Measurements from ENCODE around the gene GGNBP2.
A peak's percentile ranks its signal among the peaks of the same experiment; 100 is the strongest.
"Not testable (repeated sequence)": the region's sequence is repeated elsewhere in the genome, so short reads cannot be mapped to it uniquely, and the experiment has no call there.

The GGNBP2 gene

DNA sequence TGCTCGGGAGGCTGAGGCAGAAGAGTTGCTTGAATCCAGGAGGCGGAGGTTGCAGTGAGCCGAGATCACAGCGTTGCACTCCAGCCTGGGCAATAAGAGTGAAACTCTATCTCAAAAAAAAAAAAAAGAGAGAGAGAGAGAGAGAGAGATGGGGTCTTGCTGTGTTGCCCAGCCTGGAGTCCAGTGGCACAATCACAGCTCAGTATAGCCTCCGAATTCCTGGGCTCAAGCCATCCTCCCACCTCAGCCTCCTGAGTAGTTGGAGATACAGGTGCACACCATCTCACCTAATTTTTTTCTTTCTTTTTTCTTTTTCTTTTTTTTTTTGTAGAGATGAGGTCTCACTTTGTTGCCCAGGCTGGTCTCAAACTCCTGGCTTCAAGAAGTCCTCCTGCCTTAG, 60.3 kb downstream of the GGNBP2 start:
- DNase-seq: not testable (repeated sequence)

DNA sequence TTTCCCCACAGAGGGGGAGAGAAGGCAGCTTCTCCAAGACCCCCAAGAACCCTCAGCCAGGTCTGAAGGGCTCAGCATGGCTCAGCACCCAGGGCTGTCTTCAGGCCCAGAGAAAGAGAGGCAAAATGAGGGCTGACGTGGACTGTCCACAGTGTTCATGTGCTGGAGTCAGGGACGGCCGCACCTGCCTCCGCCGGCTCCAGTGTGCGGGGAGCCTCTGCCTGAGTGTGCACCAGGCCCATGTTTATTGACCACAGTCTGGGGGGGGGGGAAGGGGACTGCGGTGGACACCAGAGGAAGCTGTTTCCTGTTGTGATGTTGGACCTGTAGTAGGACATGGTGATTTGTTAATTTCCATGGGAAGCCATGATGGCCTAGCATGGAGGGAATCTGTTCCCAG, 63.6 kb downstream of the GGNBP2 start:
- no peak for DNase-seq

GRCh38 chr17:36608794-36609497, 64.2 kb downstream of the GGNBP2 start:
- no peak for DNase-seq

GRCh38 chr17:36609498-36609862, 64.8 kb downstream of the GGNBP2 start:
- DNase-seq: no peak

DNA sequence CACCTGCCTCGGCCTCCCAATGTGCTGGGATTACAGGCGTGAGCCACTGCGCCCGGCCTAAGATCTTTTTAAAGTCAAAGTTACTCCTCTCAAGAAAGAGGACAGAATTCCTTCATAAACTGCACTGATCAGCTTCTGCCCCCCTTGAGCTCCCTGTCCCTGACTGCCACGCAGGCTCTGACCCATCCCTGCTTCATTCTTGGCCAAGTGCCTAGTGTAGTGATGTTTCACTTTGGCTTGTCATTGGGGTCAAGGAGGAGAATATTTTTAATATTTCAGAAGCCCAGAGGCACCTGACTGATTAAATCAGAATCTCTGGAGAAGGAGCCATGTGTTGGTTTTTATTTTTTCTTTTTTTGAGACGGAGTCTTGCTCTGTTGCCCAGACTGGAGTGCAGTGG, 65.8 kb downstream of the GGNBP2 start:
- no peak for DNase-seq

DNA sequence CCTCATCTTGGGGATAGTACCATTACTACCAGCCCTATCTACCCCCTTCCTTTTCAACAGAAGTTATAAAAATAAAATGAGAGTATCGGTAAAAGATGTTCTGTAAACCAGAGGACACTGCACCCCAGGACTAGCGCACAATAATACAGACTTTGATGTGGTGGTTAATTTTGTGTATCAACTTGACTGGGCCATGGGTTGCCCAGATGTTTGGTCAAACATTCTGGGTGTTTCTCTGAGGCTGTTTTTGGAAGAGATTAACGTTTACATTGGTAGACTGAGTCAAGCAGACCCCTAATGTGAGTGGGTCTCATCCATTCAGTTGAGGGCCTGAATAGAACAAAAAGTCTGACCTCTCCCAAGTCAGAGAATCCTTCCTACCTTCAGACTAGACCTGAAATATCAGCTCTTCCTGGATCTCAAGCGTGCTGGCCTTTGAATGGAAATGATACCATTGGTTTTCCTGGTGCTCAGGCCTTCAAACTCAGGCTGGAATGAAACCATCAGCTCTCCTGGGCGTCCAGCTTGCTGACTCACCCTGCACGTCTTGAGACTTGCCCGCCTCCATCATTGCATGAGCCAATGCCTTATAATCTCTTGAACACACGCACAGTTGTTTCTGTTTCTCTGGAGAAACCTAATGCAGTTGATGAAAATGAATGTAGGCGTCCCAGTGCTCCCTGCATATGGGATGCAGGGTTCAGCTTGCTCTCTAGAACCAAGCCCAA, 66.8 kb downstream of the GGNBP2 start:
- DNase-seq: no peak

- no peak for DNase-seq
These were observed 67.6 kb downstream of the GGNBP2 start for GRCh38 chr17:36612323-36612722.

- no peak for DNase-seq
These were observed 68.4 kb downstream of the GGNBP2 start for GRCh38 chr17:36613155-36613554.

GRCh38 chr17:36614081-36614480, 69.4 kb downstream of the GGNBP2 start:
- no peak for DNase-seq

- no peak for DNase-seq
These were observed 70.2 kb downstream of the GGNBP2 start for GRCh38 chr17:36614933-36615332.

DNA sequence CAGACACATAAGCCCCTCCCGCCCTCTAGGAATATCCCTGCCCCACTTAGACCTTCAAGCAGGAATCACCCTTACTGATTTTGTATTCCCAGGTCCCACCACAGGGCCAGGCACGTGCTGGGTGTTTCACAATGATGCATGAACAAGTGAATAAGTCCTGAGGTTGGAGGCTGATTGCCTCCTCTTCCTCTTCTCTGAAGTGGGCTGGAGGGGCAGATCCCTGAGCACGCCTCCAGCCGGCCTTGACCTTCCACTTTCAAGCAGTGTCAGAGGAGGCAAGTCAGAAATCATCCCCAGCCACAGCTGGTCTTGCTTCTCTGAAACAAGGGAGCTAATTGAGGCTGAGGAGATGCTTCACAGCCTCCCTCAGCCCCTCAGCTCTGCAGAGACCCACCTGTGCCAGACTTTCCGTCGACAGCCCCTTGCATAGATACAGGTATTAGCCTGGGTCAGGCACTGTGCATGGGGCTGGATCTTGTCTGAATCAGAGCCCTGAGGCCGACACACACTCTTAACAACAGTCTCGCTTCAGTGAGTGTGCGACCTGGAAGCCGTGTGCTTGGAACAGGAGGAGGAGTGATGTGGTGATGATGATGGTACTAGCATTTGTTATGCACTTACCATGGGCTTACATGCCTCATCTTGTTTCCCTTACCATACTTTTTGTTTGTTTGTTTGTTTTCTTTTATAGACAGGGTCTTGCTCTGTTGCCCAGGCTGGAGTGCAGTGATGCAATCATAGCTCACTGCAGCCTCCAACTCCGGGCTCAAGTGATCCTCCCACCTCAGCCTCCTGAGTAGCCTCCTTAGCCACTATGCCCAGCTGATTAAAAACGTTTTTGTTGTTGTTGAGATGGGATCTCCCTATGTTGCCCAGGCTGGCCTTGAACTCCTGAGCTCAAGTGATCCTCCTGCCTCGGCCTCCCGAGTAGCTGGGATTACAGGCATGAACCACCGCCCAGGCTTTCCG, 71.6 kb downstream of the GGNBP2 start:
- DNase-seq: no peak

DNA sequence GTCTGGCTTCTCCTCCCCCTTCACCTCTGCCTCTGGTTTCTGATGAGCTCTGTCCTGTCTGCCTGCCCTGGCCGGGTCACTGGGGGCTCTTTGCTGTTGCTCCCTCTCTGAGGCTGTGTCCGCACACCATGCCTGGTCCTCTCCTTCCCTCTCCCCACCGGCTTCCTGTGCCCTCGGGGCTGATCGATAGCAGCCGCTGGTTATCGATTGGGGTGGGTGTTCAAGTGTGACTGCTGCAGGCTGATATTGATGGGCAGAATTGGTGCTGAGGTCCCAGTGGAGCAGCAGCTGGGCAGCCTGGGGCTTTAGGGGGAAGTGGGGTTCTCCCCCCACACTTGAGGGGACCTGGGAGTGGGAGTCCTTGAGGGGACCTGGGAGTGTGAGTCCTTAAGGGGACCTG, 73.1 kb downstream of the GGNBP2 start:
- no peak for DNase-seq

GRCh38 chr17:36623281-36623680, 78.6 kb downstream of the GGNBP2 start:
- DNase-seq: no peak

- no peak for DNase-seq
These were observed 80.5 kb downstream of the GGNBP2 start for GRCh38 chr17:36625188-36625587.

GRCh38 chr17:36627101-36627500, 82.4 kb downstream of the GGNBP2 start:
- DNase-seq: no peak

DNA sequence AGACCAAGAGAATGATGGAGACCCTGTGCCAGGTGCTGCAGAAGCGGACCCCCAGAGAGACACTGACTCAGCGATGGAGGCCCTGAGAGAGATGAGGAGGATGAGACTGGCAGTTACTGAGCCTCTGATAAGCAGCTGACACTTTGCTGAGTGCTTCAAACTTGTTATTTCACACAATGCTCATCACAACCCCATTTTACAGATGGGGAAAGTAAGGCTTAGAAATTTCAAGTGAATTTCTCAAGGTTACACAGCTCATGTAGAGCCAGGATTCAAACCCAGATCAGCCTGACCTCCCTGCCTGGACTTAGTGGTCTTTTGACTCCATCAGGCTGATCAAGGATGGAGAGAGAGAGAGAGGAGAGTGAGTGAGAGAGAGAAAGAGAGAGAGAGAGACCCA, 83.9 kb downstream of the GGNBP2 start:
- no peak for DNase-seq

DNA sequence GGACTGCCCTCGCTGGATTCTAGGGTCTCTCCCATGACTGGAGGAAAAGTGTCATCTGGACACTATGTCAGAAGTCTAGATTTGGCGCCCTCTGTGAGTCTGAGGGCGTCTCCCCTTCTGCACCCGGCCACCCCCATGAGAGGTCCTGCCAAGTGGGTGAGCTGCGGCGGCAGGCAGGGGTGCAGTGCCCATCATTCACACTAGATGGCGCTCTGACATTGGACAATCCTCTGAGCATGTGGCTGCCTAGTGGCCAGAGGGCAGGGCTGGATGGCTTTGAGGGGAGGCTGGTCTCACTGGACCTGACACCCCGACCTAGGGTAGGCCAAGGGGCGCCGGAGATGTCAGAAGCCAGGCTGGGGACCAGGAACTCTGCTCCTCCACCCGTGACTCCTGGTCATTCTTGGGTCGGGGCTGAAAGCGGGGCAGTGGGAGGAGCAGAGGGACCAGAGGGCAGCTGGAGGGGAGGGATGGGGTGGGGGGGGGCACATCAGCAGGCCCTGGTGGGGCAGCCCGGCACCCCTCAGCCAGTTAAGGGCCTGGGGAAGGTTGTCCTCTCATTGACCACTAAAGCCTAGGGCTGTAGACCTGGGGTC, 84.6 kb downstream of the GGNBP2 start:
- DNase-seq: peak; percentile 62 to 81

DNA sequence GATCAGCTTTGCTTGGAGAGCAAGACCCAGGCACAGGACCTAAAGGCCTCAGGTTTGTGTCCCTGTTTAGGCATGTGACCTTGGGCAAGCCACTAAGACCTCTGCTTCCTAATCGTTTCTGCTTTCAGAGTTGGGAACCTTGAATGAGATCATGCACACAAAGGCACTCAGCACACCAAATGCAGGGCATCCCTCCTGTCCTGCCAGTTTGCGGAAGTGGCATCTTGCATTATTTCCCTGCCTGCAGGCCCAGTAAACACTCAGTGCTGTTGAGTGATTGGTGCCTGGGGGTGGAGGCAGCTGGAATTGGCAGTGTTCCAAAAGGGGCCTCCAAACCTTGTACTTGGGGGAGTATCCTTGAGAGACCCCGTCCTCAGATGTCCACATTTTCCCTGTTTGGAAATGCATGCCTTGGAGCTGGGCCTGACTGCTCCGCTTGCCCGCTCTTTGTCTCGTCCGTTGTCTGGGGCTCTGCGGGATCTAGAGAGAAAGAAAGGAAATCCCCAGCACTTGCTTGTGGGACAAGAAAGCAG, 85.3 kb downstream of the GGNBP2 start:
- DNase-seq: no peak

DNA sequence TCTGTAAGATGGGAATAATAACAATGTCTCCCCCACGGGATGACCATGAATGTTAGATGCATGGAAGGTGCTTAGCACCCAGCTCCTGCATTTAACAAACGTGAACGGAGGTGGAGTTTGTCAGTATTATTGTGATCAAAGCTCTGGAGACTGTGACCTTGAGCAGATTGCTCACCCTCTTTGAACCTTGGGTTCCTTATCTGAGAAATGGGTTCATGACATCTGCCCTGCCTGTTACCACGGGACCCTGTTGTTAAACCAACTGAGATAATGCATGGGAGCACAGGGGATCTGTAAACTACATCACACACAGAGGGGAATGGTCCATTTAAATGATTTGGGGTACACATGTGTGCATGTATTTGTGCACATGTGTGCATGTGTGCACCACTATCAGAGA, 86.3 kb downstream of the GGNBP2 start:
- no peak for DNase-seq

- DNase-seq: no peak
These were observed 88.4 kb downstream of the GGNBP2 start for GRCh38 chr17:36632916-36633771.

Data from activated CD4-positive, alpha-beta T cell treated with anti-CD3 and anti-CD28 coated beads for 4 hours (primary cell).